Eye (tissue), 1 donor: ENCODE results near the gene IL1RL1.
"Not testable (repeated sequence)": the region's sequence is repeated elsewhere in the genome, so short reads cannot be mapped to it uniquely, and the experiment has no call there.

ENCODE experiments used
- DNase-seq: peaks from one replicate; pipeline ENCODE4 v3.0.0-alpha.2; 2015

The IL1RL1 gene

DNA sequence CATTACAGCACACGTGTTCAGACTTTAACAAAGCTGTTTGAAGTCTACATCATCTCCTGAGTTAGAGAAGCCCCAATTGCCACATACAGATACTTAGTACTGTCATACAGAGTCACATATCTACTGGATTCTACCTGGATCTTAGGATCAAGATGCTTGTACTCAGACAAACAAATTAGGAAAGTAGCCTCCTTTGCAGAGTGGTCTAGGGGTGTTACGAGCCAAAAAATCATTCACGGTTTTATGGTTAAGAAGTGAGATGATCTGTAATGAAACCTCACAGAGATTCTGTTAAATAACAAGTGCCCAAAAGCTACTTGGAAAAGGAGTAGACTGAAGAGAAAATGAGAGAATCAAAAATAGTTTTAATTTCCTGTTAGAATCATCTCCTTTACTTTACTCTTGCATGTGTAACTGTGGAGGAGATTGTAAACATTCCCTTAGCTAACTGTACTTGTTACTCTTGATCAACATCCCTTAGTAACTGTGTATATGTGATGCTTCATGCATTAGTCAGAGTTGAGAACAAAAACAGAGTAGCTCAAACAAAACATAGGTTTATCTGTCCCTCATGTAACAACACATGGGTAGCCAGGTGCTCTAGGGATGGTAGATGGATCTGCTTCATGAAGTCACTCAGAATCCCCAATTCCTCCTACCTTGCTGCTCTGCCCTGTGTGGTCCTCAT, 16.4 kb upstream of the IL1RL1 start:
- DNase-seq = no peak

GRCh38 chr2:102295566-102295965, 15.8 kb upstream of the IL1RL1 start:
- DNase-seq = no peak

DNA sequence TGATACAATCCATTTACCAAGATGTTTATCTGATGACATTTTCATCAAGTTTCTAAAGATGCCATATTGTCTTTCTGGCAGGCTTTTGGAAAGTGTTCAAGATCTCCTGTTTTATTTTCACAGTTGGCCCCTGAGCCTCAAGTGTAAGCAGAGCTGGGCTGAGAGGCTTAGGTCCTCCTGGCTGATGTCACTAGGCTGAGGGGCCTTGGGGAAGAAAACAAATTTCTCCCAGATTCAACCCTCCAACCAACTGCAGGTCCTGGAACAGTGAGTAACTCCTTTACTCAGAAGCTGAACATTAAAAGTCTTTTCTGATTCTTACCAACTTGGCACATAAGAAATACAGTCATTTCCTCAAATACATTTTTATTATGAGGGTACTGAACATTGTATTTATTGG, 14.9 kb upstream of the IL1RL1 start:
- DNase-seq = no peak

- DNase-seq = no peak
These were observed 13.5 kb upstream of the IL1RL1 start for GRCh38 chr2:102297891-102298290.

GRCh38 chr2:102301867-102302362, 9.4 kb upstream of the IL1RL1 start:
- no peak for DNase-seq

- no peak for DNase-seq
These were observed 8.9 kb upstream of the IL1RL1 start for GRCh38 chr2:102302458-102302857.

- DNase-seq = no peak
These were observed 7.8 kb upstream of the IL1RL1 start for GRCh38 chr2:102303589-102303988.

DNA sequence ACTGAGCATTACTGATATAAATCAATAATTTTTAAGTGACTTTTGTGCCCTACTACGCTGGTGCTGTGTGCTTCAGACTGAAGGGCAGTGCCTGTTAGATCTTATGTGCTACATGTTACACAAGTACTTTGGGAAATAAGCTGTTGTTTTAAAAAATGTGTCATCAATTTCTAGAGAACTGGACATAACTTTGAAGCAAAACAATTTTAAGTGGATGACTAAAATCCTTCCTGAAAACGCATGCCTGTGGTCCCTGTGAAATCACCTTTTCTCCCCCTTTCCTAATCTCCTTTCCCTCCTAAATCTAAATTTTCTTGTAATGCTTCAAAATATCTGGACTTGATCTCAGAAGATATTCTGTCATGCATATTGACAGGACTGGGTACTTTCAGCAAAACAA, 7.1 kb upstream of the IL1RL1 start:
- no peak for DNase-seq

DNA sequence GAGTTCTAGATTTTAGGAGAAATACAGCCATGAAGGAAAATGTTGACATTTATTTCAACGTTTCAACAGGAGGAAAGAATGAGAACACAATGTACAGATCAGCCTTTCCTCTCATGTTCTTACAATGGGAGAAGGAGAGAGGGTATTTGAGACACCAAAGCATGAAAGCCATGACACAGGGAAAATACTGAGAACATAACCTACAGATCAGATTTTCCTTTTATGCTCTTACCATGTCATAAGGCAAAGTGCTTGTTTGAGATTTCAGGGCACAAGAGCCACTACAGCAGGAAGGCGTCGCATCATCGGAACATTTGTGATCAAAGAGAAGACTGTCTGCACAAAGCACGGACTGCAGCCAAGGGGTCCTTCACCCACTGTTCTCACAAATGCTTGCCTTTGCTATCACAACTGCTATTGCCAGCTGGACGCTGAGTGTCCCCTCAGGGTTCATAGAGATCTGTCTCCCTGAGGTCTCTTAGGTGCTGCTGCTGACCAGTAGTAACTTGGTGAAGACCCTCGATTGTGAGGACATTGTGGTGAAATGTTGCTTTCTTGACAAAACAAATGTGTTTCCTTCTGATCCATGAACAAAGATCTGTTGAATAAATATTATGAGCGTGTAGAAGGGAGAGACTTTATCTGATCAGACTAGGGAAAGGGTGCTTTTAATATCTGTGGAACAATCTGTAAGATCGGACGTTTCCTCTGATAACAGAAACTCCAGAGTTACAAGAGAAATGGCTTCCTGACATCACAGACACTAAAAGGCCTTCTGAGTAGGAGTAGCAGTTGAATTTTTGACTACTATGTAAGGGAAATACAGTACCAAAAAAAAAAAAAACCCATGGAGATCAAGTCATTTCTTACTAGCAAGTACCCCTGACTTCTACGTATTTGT, 6.4 kb upstream of the IL1RL1 start:
- DNase-seq = no peak

- DNase-seq = no peak
These were observed 5.2 kb upstream of the IL1RL1 start for GRCh38 chr2:102306125-102306524.

DNA sequence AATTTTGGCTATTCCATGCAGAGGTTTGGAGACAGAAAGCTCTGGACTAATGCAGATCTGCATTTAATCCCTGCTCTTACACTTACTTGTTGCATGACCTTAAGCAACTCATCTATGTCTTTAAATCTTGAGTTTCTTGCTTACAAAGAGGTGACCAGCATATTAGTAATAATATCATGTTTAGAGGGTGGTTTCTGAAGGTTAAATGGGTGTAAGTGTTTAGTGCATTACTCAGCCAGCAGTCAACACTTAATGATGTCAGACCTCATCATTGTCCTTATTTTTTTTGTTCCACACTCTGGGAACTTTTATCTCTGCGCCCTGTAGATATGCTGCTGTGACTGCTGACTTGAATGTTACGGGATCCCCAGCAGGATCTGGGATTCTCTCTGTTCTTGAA, 1.7 kb downstream of the IL1RL1 start:
- no peak for DNase-seq

- DNase-seq = no peak
These were observed 2.1 kb downstream of the IL1RL1 start for GRCh38 chr2:102313471-102313870.

- no peak for DNase-seq
These were observed 2.6 kb downstream of the IL1RL1 start for GRCh38 chr2:102313950-102314349.

GRCh38 chr2:102315921-102316320, 4.6 kb downstream of the IL1RL1 start:
- DNase-seq = no peak

DNA sequence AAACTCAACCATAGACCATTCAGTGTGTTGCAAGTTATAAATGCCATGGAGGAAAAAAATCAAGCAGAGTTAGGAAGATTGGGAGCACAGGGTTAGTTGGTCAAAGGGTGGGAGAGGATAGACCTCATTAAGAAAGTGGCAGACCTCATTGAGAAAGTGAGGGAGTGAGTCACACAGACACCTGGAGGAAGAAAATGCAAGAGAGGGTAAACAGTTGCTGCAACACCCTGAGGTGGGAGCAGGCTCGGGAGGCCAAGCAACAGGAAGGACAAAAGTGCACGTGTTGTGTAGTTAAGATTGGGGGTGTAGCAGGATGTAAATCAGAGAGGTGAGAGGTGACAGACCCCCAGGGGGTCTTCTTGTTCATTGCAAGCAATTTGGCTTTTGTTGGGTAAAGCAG, 6.4 kb downstream of the IL1RL1 start:
- DNase-seq = no peak

DNA sequence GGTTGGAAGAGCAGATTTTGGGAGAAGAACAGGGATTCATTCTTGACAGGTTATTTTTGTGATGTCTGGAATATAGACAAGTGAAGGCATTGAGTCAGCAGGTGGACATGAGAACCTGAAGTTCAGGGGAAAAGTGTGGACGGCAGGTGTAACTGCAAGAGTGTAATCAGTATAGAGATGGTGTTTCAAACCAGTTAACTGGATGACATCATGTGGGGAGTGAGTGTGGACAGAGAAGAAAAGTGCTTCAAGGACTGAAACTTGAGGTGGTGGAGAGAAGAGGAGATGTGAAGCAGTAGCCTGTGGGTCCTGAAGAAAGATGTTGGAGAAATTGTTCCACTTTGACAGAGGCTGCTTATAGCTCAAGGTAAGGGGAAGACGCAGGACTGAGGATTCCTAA, 7.1 kb downstream of the IL1RL1 start:
- no peak for DNase-seq

- DNase-seq = no peak
These were observed 10.8 kb downstream of the IL1RL1 start for GRCh38 chr2:102321941-102322719.

DNA sequence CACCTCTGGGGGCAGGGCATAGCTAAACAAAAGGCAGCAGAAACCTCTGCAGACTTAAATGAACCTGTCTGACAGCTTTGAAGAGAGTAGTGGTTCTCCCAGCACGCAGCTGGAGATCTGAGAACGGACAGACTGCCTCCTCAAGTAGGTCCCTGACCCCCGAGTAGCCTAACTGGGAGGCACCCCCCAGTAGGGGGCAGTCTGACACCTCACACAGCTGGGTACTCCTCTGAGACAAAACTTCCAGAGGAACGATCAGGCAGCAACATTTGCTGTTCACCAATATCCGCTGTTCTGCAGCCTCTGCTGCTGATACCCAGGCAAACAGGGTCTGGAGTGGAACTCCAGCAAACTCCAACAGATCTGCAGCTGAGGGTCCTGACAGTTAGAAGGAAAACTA, 13.6 kb downstream of the IL1RL1 start:
- not testable (repeated sequence) for DNase-seq

DNA sequence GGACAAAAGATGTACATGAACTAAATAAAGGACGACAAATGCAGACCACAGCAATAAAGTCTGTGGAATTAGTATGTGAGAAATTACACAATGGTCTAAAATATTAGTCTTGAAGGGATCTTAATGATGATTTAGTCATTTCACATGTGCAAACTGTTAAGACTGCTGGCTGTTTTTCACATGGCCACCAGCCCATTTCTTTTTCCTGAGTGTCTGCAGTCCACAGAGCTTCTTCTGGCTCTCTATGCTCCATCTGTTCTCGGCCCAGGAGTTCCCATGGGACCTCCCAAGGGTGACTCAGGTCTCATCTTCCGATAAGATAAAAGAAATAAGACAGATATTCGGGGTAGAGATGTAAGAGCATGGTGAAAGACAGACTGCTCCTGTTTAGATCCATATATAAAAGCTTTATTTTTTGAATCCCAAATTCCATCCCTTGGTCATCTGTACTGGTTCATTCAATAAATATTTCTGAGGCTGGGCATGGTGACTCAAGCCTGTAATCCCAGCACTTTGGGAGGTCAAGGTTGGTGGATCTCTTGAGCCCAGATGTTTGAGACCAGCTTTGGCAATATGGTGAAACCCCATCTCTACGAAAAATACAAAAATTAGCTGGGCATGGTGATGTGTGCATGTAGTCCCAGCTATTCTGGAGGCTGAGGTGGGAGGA, 20.1 kb downstream of the IL1RL1 start:
- no peak for DNase-seq

- DNase-seq = no peak
These were observed 23.1 kb downstream of the IL1RL1 start for GRCh38 chr2:102334486-102334885.

DNA sequence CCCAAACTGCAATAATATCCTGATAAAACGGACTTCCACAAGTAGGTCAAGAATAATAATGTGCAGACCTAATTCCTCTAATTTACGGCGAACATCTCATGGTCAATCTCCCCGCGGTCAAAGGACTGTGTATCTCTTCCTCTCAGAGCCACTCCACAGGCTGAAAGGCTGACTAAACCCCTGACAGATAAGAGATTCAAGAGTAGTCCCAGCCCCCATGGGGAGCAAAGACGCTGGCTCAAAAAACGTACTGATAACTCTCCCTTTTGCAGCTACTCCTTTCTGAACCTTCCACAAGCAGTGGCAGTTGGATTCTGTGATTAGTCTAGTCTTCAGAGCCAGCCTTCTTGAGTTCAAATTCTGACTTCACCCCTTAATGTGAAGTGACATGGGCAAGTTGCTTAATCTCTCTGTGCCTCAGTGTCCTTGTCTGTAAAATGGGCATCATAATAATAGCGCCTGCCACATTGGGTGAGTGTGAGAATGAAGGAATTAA, 24.6 kb downstream of the IL1RL1 start:
- DNase-seq = no peak

GRCh38 chr2:102336502-102336945, 25.2 kb downstream of the IL1RL1 start:
- DNase-seq = no peak

- DNase-seq = no peak
These were observed 25.6 kb downstream of the IL1RL1 start for GRCh38 chr2:102337012-102337411.
